Measurements from ENCODE around the gene SEC14L5.

Gene SEC14L5

DNA sequence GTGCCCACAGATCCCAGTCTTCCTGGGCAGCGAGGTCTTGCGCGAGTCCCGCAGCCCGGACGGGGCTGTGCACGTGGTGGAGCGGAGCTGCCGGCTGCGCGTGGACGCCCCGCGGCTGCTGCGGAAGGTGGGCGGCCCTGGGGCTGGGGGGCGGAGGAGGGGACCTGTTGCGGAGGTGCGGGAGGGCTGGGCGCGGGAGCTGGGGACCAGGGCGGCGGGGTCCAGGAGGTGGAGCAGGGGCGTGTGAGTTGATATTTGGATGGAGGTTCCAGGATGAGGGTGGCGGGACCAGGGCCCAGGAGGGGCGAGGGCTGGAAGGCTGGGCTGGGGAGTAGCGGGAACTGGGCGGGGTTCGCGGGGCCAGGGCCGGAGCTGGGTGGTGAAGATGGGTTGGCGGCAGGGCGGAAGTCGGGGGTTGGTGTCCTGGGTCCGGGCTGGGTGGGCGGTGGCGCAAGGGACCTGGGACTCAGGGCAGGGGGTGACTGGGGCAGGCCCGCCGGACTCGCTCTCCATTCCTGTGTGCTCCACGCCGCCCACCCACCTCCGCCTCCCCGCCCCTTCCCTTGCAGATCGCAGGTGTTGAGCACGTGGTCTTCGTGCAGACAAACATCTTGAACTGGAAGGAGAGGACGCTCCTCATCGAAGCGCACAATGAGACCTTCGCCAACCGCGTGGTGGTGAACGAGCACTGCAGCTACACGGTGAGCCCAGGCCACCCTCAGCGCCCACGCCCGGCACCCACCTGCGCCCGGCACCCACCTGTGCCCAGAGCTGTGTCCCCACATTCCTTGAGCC is 29.6 kb downstream of the SEC14L5 start:
- no peak for DNase-seq

DNA sequence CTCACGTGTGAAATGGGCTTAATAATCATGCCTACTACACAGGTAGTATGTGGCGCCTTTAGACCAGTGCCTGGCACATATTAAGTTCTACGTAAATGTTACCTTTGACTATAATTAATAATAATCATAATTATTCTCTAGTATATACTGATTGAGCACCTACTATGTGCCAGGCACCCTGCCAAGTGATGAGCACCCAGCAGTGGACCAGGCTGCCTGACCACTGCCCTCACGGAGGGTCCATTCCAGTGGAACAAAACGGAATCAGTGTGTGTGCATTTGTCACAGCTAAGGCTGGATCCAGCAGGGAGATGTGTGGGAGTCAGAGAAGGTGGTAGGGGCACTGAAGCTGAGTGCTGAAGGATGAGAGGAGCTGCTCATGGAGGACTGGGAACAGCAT is 30.5 kb downstream of the SEC14L5 start:
- DNase-seq, result no peak

GRCh38 chr16:4989391-4990006 is 31.4 kb downstream of the SEC14L5 start:
- DNase-seq, result no peak

DNA sequence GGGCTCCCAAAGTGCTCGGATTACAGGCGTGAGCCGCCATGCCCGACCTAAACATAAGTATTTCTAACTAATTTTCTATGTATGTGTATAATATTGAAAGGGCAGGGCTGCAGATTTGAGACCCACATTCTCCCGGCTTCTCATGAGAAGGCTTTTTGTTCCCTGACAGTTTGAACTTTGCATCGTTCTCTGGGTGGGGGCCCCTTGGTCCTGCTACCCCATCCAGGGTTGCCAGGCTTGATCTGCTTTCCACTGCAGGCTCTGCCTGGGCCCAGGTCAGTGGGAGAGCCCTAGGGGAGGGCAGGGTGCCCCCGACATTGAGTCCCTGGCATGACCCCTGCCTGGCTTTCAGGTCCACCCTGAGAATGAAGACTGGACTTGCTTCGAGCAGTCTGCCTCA is 32.3 kb downstream of the SEC14L5 start:
- DNase-seq, result no peak

GRCh38 chr16:4991754-4992153 is 33.6 kb downstream of the SEC14L5 start:
- DNase-seq, result no peak

- no peak for DNase-seq
Observed at GRCh38 chr16:4994719-4995434, 36.7 kb downstream of the SEC14L5 start.

DNA sequence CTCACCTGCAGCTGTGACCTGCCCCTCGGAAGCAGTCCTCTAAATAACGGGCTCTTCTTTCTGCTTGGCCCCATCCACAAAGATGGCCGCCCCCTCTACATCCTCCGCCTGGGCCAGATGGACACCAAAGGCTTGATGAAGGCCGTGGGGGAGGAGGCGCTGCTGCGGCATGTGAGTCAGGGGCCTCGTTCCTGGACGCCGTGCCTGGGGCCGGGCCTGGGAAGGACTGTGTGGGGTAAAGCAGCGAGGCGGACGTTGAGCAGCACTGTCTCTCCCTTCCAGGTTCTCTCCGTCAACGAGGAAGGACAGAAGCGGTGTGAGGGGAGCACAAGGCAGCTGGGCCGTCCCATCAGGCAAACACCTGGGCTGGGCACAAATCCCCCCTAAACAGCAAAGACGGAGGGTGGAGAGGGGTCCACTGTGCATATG is 42.5 kb downstream of the SEC14L5 start:
- DNase-seq, result no peak

- DNase-seq, result peak in 1 of 2 donors; percentile 74
Observed at GRCh38 chr16:5001571-5001970, 43.4 kb downstream of the SEC14L5 start.

- no peak for DNase-seq
Observed at GRCh38 chr16:5001986-5002385, 43.9 kb downstream of the SEC14L5 start.

DNA sequence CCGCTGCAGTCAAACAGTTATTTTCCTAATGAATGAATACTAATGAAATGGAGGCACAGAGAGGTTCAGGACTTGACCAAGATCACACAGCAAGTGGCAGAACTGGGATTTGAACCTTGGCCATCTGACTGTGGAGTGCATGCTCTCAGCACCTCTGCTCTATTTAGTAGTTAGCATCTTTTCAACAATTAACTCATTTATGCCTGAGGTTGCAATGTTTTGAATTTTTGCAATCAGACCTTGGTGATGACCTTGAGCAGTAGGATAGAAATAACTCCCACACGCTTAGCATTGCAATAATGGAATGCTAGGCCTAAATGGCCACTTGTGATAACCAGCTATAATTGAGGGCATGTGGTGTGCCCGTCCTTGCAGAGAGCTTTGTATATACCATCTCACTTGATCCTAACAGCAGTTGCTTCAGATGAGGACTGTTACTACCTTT is 44.6 kb downstream of the SEC14L5 start:
- no peak for DNase-seq

- no peak for DNase-seq
Observed at GRCh38 chr16:5003211-5003610, 45.1 kb downstream of the SEC14L5 start.

GRCh38 chr16:5003828-5004227 is 45.7 kb downstream of the SEC14L5 start:
- DNase-seq, result no peak

DNA sequence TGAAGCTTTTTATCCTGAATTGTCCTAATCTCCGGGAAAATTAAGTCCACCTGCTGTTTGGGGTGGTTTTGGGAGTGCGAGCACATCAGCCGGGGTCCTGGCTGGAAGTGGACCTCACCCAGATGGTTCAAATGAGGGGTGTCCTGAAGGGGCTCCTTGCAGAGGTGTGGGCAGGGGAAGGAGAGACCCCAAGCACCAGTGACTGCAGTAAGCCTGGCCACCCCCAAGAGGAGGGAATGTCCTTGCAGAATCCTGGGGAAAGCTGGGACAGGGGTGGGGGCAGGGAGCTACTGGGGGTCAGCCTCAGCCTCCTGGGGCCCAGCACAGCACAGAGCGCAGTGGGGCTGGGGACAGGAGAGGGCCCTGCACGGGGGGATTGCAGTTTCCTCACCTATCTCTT is 46.2 kb downstream of the SEC14L5 start:
- DNase-seq, result no peak

DNA sequence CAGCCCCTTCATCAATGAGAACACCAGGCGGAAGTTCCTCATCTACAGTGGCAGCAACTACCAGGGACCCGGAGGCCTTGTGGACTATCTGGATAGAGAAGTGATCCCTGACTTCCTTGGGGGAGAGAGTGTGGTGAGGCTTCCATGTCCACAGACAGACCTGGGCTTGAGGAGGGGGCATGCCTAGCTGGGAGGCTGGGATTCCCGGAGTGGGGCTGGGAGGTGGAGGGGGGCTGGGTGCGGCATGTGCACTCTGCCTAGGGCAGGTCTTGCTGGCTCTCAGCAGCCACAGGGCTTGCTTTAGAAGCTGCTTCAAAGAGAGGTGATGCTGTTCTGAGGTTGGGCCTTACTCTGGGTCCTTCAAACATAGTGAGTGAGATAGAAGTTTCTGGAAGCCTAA is 47.8 kb downstream of the SEC14L5 start:
- DNase-seq, result no peak

DNA sequence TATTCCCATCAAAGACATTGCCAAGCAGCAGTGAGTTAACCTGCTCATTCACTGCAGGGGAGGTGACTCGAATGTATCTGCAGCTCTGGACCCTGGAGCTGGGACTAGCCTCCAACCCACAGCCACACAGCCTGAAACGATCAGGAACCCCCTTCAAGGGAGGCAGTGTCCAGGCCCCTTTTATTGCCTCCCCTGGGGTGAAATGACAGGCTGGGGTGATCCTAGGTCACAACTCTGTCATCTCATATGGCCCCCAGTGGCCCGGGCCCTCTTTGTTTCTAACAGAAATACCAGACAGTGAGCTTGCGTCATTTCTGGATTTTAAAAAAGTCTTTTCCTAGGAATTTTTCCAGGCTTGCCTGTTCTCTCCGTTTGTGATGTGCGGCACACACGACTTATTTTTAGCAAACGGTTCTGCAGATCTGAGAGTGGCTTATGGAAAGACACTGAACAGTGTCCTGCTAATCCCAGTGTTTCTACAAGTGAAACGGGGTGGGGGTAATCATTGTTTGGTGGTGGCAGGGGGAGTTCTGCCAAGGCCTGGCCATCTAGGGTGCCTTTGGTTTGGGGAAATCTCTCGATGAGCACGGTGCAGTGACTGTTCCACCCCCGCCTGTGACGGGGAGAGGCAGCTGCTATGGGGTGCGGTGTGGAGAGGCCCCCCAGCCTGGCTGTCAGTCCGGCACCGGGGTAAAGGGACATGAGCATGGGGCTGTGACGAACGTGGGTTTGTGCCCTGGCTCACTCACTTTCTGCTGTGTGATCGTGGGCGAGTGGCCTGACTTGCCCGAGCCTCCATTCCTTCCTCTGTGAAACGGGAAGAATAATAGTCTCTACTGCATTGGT is 48.4 kb downstream of the SEC14L5 start:
- no peak for DNase-seq

- DNase-seq, result no peak
Observed at GRCh38 chr16:5007256-5007655, 49.1 kb downstream of the SEC14L5 start.

GRCh38 chr16:5008311-5008731 is 50.2 kb downstream of the SEC14L5 start:
- DNase-seq, result no peak

- no peak for DNase-seq
Observed at GRCh38 chr16:5010576-5011329, 52.6 kb downstream of the SEC14L5 start.

- DNase-seq, result no peak
Observed at GRCh38 chr16:5011637-5012036, 53.5 kb downstream of the SEC14L5 start.

GRCh38 chr16:5012887-5013286 is 54.8 kb downstream of the SEC14L5 start:
- no peak for DNase-seq

- DNase-seq, result no peak
Observed at GRCh38 chr16:5015351-5015750, 57.2 kb downstream of the SEC14L5 start.

DNA sequence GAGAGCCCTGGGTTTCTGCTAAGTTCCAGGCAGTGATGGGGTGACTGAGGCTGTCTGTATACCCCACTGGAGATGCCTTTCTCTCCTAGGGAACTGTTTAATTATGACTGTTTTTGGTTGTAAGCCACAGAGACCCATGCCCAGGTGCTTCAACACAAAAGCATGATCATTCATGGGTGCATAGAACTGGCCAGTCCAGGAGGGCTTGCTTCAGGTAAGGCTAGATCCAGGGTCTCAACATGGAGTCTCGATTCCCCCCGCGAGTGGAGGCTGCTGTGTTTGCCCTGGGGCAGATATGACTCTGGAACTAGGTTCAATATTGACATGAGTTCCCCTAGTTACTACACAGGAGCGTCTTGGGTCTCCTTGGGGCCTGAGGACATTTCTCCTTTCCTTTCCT is 57.8 kb downstream of the SEC14L5 start:
- DNase-seq, result no peak
